ENCODE data around the gene PRSS36.
A peak's percentile ranks its signal among the peaks of the same experiment; 100 is the strongest.
"Not testable (repeated sequence)": the region's sequence is repeated elsewhere in the genome, so short reads cannot be mapped to it uniquely, and the experiment has no call there.

The PRSS36 gene

DNA sequence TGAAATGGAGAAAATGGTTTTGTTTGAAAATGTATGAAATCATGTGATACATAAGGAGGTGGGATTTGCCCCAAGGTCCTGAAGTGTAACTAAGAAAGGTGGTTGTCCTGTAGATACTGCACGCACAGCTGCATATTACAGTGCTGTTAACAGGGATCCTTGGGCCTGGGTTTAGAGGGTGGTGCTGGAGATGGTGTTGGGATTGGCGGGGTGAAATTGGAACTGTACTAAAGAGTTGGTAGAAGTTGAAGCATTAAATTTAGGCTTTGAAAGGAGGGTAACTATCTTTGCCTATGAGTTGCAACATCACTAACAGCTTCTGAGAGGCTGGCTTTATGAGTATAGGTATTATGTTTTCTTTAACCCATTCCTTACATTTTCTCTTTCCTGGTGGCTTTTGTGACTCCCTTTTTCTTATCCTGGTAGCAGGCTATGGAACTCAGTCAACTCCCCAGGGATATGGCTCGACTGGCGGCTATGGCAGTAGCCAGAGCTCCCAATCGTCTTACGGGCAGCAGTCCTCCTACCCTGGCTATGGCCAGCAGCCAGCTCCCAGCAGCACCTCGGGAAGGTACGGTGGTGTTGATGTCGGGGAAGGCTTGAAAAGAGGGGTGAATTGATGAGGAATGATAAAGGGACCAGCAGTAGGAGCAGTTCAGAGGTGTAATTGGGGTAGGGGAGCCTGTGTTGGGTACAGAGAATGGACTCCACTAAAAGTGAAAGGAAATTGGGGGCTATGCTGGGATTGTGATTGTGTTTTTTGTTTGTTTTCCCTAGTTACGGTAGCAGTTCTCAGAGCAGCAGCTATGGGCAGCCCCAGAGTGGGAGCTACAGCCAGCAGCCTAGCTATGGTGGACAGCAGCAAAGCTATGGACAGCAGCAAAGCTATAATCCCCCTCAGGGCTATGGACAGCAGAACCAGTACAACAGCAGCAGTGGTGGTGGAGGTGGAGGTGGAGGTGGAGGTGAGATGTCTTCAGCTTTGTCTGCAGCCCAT is 33.9 kb upstream of the PRSS36 start:
- DNase-seq: no peak

DNA sequence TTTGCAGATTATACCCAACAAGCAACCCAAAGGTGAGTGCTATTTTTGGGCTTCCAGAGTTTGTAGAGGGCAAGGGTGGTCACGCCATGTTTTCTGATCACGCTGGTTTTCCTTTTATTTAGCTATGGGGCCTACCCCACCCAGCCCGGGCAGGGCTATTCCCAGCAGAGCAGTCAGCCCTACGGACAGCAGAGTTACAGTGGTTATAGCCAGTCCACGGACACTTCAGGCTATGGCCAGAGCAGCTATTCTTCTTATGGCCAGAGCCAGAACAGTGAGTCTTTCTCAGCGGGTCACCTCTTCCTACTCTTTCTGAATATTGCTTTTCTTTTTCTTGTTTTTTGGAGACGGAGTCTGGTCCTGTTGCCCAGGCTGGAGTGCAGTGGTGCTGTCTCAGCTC is 32.5 kb upstream of the PRSS36 start:
- DNase-seq: no peak

DNA sequence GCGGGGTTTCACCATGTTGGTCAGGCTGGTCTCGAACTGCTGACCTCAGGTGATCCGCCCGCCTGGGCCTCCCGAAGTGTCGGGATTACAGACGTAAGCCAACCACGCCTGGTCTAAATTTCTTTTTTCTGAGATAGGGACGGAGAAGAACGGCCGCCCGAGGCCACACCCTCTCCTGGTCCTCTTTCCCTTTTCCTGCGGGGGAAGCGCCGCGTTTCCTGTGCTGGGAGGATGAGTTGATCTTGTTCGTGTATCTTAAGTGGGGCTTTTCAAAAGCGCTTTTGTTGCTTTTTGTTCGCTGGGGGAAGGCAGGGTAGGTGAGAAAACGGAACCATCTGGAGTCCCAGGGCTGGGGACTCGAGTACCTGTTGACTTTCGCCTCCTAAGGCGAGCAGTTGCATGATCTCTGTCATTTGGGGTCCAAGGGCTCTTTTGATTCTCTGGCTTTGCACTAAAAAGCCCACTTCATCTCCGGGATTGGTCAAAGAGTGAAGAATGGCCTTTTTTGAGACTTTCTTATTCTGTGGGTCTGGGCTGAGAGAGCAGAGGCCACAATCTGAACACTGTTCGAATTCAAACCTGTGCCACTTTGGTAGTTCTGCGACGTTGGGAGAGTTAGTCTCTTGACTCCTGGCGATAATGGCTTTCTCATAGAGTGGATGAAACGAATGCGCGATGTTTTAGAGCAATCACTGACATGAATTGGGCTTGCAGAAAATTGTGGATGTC is 31.4 kb upstream of the PRSS36 start:
- no peak for DNase-seq

DNA sequence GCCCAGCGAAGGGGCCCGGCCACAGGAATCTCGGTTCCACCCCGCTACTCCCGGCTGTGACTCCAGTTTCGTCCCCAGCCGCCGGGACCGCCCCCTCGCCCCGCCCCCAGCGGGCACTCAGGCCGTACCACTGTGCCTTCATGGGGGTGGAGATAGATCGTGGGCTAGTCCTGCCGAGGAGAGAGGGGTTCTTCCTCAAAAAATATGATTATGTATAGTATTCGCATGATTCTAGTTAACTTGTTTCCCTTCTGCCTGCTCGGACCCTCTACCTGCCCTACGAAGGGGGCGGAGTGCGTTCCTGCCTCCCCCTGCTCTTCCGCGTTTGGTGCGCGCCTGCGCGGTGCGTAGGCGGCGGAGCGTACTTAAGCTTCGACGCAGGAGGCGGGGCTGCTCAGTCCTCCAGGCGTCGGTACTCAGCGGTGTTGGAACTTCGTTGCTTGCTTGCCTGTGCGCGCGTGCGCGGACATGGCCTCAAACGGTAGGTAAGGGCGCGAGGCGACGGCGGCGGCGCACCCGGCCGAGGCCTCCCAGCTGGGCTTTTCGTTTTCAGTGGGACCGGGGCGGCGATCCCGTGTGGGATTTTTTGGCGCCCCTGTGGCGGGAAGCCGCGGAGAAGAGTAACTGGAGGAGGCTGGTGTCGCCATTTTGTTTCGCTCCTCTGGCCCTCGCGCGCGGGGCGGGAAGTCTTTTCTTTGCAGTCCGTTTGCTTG is 30.0 kb upstream of the PRSS36 start, which contains the start of gene FUS:
FUS (plus strand) TSS at position 393 of the 713 bp plus-strand sequence; CDS start at position 469, 76 bp downstream.
- peak; percentile 91 for DNase-seq

DNA sequence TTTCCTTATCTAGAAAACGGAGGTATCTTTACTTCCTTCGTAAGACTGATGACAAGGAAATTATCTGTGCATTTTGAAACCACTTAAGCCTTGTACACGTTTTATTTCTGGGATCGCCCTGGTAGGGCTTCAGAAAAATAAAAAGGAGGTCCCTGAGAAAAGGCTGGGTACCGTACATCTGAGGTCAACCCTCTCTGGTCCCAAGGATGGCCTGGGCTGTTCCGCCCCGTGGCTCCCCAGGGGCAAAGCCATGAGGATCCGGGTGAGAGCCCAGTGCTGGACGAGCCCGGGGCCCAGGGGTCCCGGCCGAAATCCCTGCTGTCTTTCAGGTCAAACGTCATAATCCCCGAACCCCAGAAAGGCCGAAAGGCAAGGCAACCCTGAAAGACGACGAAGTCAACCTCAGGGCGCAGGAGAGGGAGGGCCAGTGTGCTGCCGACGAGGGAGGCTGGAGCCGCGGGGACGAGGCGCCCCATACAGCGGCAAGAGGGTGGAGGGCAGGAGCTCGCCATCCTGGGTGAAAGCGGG is 29.4 kb upstream of the PRSS36 start:
- no peak for DNase-seq

DNA sequence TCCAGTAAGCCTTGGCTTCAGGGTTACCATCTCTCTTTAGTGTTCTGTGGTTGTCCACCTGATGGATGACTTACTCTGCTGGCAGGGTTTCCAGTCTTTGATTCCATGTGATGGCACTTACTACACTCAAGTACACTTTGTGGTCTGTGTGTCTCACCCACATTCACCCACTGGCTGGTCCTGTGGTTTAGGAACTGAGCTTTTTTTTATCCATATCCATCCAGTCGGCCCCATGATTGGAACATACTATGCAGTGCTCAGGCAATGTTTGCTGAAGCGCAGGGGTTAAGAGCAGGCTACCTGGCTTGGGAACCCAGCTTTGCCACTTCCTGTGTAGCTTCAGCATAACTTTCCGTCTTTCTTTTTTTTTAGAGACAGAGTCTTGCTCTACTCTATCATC is 27.3 kb upstream of the PRSS36 start:
- peak; percentile 67 for DNase-seq

DNA sequence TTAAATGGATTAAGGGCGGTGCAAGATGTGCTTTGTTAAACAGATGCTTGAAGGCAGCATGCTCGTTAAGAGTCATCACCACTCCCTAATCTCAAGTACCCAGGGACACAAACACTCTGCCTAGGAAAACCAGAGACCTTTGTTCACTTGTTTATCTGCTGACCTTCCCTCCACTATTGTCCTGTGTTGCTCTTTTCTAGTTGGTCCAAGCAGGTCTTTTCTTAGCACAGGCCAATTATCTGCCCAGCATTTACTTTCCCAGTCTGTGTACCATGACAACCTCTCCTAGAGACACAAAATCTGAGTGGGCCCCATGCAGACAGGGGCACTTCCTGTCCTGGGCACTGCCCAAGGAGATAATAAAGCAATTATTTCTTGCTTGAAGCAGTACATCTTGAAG is 20.2 kb upstream of the PRSS36 start:
- not testable (repeated sequence) for DNase-seq

DNA sequence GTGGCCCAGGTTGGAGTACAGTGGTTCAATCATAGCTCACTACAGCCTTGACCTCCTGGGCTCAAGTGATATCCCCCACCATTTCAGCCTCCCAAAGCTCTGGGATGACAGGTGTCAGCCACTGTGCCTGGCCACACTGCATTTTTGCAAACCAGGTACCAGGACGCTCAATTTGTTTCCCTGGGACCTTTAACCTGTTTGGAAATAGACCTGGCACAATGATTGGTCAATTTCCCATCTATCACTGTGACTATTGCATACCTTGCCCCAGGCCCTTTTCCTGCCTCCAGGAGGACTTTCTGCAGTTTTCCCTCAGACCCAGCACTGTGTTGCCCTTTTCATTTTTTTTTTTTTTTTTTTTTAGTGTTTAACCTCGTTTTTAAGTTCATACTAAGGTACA is 19.0 kb upstream of the PRSS36 start:
- DNase-seq: no peak

DNA sequence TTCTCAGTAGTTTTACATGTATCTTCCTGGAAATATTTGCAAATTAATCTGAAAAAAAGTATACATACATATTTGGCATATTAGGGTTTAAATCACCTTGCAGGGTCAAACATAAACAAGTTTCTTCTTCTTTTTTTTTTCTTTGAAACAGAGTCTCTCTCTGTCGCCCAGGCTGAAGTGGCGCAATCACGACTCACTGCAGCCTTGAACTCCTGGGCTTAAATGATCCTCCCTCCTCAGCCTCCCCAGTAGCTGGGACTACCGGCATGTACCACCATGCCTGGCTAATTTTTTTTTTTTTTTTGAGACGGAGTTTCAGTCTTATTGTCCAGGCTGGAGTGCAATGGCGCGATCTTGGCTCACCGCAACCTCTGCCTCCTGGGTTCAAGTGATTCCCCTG is 17.4 kb upstream of the PRSS36 start:
- no peak for DNase-seq

DNA sequence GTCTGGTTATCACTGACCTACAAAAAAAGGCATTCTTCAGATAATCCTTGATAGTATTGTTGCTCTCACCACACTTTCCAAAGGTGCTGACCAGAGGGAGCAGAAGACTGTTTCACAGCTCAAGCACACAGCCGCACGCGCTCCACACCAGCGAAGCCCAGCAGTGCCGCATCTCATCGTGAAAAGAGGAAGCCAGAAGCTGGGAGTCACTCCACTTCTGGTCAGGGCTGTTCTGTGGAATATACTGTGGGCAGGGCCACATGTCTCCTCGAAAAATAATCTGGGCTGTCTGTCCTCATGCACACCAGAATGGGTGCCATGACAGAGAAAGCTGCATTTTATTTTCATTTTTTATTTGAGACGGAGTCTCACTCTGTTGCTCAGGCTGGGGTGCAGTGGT is 7.3 kb upstream of the PRSS36 start:
- DNase-seq: no peak

DNA sequence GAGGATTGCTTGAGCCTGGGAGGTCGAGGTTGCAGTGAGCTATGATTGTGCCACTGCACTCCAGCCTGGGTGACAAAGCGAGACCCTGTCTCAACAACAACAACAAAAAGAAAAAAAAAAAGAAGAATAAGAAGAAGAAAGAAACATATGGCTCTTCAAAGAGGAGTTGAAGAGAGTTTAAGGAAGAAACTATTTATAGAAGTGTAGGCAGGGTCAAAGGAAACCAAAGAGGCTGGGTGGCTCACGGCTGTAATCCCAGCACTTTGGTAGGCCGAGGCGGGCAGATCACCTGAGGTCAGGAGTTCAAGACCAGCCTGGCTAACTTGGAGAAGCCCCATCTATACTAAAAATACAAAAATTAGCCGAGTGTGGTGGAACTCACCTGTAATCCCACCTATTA is 1.1 kb upstream of the PRSS36 start:
- DNase-seq: not testable (repeated sequence)

DNA sequence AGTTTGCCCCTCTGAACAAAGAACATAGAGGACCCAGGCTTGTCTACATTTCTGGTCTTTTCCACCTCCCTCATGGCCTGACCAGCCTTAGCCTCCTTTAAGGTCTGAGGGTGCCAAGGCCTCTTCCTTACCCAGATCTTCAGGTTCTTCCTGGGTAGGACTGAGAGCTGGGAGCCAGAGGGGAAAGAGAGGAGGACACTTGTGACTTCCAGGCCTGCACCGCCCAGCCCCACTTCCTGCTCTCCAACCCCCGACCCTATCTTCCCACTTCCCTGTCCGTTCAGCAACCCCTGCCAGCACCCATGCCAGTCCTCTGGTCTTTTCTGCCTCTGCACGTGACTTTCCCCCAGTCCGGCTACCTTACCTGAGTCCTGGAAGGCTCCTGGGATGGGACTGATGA is 534 bp downstream of the PRSS36 start:
- DNase-seq: no peak

DNA sequence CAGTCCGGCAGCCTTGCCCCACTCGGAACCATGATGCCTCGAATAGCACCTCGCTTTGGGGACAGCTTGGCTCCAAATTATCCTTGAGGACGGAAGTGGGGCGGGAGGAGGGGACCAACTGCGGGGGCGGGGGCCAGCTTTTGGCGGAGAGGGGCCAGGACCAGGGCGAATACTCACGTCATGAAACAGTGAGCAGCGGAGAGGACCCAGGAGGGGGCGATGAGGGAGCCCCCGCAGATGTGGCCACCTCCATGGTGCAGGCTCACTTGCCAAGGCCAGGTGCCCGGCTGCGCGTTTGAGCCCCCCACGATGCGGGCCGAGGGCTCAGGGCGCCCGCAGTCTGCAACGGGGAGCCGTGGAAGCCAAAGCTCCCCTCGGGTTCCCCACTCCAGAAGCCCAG is 970 bp downstream of the PRSS36 start:
- no peak for DNase-seq

DNA sequence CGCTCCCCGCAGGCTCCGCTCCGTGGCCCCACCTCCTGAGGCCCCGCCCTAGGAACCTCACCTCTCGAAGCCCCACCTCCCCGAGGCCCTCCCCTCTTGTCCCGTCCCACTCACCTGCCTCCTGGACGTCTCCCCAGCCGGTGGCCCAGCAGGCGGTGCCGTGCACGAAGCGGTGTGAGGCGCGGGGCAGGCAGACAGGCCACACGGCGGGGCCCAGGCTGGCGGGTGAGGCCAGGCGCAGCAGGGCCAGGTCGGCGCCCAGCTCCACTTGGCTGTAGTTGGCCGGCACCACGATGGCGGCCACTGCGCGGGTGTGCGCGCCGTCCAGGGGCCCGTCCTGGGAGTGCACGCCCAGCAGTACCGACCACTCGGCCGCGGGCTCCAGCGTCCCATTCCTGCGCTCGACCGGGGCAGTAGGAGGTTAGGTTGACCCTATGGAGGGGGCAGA is 1.6 kb downstream of the PRSS36 start:
- no peak for DNase-seq

DNA sequence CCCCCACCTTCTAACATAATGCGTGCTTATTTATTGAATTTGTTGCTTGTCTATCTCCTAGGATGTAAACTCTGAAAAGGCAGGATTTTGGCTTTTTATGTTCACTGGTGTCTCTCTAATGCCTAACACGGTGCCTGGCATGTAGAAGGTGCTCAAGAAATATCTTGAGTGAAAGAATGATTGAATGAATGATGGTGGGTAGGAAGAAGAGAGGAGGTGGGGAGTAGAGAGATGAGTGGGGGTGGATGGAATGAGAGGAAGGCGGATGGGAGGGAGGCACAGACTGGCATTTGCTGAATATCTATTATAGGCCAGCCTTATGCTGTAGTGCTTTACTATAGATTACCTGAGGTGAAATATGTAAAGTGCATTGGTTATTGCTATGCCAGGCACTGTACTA is 2.3 kb downstream of the PRSS36 start:
- no peak for DNase-seq

DNA sequence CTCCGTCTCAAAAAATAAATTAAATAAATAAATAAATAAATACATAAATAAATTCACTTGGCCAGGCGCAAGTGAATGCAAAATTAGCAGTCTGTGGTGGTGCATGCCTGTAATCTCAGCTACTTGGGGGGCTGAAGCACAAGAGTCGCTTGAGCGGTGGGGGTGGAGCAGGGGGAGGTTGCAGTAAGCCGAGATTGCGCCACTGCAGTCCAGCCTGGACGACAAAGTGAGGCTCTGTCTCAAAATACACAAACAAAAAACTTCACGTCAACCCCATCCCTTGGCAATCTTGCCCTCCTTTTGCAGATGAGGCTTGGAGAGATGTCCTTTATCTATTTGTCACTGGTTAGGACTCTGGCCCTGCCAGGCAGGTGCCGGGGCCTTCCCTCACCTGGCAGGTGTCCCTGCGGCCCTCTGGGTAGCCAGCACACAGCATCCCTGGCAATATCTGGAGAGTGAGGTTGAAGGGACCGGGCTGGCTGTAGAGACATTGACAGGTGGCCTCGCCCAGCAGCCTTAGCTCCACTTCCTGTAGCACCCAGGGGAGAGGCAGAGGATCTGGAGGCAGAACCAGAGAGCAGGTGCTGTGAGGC is 4.4 kb downstream of the PRSS36 start:
- no peak for DNase-seq

DNA sequence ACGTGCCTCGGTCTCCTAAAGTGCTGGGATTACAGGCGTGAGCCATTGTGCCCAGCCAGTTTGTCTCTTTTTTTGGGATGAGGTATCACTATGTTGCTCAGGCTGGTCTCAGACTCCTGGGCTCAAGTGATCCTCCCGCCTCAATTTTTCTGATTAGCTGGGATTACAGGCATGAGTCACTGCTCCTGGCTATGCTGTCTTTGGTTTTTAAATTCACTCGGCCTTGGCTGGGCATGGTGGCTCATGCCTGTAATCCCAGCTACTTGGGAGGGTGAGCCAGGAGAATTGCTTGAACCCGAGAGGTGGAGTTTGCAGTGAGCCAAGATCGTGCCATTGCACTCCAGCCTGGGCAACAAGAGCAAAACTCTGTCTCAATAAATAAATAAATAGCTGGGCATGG is 5.4 kb downstream of the PRSS36 start:
- not testable (repeated sequence) for DNase-seq

DNA sequence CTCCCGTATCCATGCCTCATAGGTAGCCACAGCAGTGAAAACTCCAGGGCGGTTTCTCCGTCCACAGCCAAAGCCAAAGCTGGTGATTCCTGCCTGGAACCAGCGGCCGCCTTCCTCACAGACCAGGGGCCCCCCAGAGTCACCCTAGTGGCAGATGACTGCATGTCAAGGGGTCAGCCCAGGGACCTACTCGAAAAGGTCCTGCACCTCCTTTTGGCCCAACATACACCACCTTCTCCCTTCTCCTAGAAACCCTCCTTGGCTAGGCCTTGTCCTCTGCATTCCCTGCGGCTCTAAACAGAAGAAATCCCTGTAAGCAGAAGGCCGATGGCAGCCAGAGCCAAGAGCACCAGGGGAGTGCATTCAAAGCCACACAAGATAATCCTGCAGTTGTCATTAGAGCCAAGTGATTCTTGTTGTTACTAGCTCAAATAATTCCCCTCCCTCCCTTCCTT is 6.1 kb downstream of the PRSS36 start:
- no peak for DNase-seq

DNA sequence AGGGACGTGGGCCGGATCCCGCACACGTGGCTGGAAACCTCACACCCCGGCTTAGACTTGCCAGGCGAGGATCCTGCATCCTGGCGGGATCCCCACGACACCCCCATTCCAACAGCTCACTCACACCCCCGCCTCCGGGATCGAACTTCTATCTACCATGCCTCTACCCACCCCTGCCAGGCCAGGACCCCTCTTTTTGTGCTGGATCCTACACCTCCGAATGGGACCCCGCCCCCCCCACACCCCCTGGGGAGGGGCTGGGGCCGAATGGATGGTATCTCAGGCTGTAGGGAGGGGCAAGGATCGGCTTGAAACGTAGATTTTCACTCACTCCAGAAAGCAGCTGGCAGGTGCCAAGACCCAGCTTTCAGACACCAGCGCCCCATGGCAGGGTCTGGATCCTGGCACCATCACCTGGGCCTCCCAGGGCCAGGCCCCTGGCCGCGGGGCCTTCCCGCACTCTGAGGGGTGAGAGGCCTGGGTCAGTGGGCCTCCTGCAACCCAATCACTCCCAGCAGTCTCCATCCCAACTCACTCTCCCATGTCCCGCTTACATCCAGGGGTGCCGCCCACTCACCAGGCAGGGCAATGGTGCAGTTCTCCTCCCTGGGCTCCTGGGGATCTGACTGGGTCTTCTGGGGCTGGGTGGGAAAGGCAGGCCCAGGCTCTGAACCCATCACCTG is 6.7 kb downstream of the PRSS36 start:
- no peak for DNase-seq

DNA sequence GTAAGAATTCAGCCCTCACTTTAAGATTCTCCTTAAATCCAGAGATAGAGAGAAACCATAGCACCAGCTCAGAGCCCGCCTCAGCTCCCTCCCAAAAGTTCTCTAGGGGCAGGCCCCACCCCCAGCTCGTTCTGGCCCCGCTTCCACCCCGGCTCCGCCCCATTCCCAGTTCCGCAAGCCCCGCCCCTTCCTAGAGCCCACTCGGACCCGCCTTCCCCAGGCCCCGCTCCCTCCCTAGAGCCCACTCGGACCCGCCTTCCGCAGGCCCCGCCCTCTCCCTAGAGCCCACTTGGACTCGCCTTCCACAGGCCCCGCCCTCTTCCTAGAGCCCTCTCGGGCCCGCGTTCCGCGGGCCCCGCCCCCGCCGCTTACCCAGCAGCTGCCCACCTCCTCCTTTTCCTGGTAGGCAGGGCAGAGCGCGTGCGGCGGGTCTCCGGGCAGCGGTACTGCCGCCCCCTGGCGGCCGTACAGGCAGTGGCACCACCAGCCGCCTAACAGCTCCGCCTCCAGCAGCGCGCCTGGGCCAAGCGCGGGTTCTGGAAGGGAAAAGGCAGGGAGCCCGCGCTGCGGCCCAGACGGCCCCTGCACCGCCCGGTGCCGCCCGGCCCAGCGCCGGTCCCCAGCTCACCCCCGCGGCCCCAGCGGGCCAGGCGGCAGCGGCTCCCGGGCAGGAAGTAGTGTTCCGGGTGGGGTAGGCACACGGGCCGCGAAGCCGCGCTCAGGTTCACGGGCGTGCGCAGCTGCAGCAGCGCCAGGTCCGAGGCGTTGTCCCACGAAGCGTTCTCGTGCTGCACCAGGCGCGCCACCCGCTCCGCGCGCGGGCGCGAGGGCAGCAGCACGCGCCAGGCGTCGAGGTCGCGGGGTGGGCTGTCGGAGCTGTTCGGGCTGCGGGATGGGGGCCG is 7.5 kb downstream of the PRSS36 start:
- DNase-seq: peak; percentile 100

All from CD4-positive, alpha-beta T cell treated with Interleukin-6 for 4 hours (primary cell).